Uterus (tissue), 2 donors: ENCODE results near the gene TMEM234.

ENCODE experiments used
- CTCF ChIP-seq, 4 experiments: fragments of 200-600 bp in 2 of 4; fragments of 450-650 bp in 2 of 4; sonication (generic) in 2 of 4; IDR thresholded peaks; one replicate each; pipeline ENCODE4 v1.5.1; 2016 to 2019; ENCODE audit warnings: antibody characterized with exemption in 4 of 4, mild to moderate bottlenecking in 2 of 4, moderate library complexity in 1 of 4
- POLR2A ChIP-seq, 2 donors: fragments of 450-650 bp; IDR thresholded peaks; one replicate each; pipeline ENCODE4 v1.6.1; 2016; ENCODE audit warnings: antibody characterized with exemption in 2 of 2, mild to moderate bottlenecking in 1 of 2, moderate library complexity in 1 of 2

GRCh38 chr1:32220746-32221580 lies 1.2 kb downstream of the TMEM234 start:
- TF ChIP-seq CTCF (IDR thresholded peaks at IDR 0.05): no peak
- no peak for TF ChIP-seq POLR2A (IDR thresholded peaks at IDR 0.05)
